ENCODE data around the gene NDUFB2. TPM values are rescaled to one million over a fixed set of nuclear protein-coding genes. Genes with fewer than 3 reads are reported as not detected.

NDUFB2 gene
- total and polyA plus RNA-seq, 2 of the 13 experiments (the other 11 are each of a cell fraction or from before 2014, with no cell fraction given) = 206 to 221 TPM

DNA sequence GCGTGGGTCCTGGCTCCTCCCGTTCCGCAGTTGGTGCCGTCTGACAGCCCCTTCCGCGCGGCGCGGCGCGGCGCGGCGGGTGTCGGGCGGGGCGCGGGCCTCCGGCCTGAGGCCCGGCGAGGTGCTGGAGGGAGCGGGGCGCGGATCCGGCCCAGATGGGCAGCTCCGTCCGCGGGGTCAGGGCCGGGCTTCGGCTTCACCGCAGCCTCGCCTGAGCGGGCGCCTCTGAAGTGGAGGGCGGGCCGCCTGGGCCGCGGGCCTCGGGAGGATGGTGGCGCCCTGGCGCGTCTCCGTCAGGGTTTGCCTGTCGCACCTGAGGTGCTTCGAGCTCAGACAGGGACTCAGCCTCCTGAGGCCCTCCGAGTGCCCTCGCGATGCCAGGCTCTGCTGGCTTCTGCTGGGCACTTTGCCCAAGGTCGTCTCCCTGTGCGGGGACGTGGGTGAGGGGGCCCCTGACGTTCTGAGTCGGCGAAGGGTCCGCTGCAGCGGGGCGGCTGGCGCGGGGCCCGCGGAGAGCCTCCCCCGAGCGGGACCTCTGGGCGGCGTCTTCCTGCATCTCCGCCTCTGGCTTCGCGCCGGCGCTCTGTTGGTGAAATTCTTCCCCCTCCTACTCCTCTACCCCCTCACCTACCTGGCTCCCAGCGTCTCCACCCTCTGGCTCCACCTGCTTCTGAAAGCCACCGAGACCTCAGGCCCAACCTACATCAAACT is 23.3 kb upstream of the NDUFB2 start (continued):
- no peak for TF ChIP-seq ZNF746 (CRISPR knock-in tag; IDR thresholded peaks at IDR 0.05)
- TF ChIP-seq, protein P1, sequence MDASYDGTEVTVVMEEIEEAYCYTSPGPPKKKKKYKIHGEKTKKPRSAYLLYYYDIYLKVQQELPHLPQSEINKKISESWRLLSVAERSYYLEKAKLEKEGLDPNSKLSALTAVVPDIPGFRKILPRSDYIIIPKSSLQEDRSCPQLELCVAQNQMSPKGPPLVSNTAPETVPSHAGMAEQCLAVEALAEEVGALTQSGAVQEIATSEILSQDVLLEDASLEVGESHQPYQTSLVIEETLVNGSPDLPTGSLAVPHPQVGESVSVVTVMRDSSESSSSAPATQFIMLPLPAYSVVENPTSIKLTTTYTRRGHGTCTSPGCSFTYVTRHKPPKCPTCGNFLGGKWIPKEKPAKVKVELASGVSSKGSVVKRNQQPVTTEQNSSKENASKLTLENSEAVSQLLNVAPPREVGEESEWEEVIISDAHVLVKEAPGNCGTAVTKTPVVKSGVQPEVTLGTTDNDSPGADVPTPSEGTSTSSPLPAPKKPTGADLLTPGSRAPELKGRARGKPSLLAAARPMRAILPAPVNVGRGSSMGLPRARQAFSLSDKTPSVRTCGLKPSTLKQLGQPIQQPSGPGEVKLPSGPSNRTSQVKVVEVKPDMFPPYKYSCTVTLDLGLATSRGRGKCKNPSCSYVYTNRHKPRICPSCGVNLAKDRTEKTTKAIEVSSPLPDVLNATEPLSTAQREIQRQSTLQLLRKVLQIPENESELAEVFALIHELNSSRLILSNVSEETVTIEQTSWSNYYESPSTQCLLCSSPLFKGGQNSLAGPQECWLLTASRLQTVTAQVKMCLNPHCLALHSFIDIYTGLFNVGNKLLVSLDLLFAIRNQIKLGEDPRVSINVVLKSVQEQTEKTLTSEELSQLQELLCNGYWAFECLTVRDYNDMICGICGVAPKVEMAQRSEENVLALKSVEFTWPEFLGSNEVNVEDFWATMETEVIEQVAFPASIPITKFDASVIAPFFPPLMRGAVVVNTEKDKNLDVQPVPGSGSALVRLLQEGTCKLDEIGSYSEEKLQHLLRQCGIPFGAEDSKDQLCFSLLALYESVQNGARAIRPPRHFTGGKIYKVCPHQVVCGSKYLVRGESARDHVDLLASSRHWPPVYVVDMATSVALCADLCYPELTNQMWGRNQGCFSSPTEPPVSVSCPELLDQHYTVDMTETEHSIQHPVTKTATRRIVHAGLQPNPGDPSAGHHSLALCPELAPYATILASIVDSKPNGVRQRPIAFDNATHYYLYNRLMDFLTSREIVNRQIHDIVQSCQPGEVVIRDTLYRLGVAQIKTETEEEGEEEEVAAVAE (CRISPR knock-in tag; IDR thresholded peaks at IDR 0.05; ENCODE audit: borderline replicate concordance) = no peak
- TF ChIP-seq HOXA3 (CRISPR knock-in tag; IDR thresholded peaks at IDR 0.05) = peak; percentile 37; the same call in 1 of the 2 replicates
- TF ChIP-seq, protein P2, sequence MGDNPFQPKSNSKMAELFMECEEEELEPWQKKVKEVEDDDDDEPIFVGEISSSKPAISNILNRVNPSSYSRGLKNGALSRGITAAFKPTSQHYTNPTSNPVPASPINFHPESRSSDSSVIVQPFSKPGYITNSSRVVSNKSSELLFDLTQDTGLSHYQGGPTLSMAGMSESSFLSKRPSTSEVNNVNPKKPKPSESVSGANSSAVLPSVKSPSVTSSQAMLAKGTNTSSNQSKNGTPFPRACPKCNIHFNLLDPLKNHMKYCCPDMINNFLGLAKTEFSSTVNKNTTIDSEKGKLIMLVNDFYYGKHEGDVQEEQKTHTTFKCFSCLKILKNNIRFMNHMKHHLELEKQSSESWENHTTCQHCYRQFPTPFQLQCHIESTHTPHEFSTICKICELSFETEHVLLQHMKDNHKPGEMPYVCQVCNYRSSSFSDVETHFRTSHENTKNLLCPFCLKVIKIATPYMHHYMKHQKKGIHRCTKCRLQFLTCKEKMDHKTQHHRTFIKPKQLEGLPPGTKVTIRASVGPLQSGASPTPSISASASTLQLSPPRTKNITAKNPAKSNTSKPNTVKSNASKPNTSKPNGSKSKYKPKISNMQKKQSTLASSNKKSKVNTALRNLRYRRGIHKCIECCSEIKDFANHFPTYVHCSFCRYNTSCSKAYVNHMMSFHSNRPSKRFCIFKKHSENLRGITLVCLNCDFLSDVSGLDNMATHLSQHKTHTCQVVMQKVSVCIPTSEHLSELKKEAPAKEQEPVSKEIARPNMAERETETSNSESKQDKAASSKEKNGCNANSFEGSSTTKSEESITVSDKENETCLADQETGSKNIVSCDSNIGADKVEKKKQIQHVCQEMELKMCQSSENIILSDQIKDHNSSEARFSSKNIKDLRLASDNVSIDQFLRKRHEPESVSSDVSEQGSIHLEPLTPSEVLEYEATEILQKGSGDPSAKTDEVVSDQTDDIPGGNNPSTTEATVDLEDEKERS (CRISPR knock-in tag; IDR thresholded peaks at IDR 0.05) = no peak
- no peak for TF ChIP-seq ZNF547 (CRISPR knock-in tag; IDR thresholded peaks at IDR 0.05)
- no peak for TF ChIP-seq ZNF782 (CRISPR knock-in tag; IDR thresholded peaks at IDR 0.05; ENCODE audit: borderline replicate concordance)
- TF ChIP-seq ZNF564 (CRISPR knock-in tag; IDR thresholded peaks at IDR 0.05) = no peak
- no peak for TF ChIP-seq ZSCAN12 (CRISPR knock-in tag; IDR thresholded peaks at IDR 0.05)
- TF ChIP-seq RFX3 (CRISPR knock-in tag; IDR thresholded peaks at IDR 0.05) = no peak
- TF ChIP-seq, protein P3, sequence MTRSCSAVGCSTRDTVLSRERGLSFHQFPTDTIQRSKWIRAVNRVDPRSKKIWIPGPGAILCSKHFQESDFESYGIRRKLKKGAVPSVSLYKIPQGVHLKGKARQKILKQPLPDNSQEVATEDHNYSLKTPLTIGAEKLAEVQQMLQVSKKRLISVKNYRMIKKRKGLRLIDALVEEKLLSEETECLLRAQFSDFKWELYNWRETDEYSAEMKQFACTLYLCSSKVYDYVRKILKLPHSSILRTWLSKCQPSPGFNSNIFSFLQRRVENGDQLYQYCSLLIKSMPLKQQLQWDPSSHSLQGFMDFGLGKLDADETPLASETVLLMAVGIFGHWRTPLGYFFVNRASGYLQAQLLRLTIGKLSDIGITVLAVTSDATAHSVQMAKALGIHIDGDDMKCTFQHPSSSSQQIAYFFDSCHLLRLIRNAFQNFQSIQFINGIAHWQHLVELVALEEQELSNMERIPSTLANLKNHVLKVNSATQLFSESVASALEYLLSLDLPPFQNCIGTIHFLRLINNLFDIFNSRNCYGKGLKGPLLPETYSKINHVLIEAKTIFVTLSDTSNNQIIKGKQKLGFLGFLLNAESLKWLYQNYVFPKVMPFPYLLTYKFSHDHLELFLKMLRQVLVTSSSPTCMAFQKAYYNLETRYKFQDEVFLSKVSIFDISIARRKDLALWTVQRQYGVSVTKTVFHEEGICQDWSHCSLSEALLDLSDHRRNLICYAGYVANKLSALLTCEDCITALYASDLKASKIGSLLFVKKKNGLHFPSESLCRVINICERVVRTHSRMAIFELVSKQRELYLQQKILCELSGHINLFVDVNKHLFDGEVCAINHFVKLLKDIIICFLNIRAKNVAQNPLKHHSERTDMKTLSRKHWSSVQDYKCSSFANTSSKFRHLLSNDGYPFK (CRISPR knock-in tag; IDR thresholded peaks at IDR 0.05; ENCODE audit: borderline replicate concordance) = no peak
- no peak for TF ChIP-seq ZNF160 (CRISPR knock-in tag; IDR thresholded peaks at IDR 0.05)
- TF ChIP-seq POLR2AphosphoS5 (IDR thresholded peaks at IDR 0.05; ENCODE audit: low read depth, low read length) = no peak
- TF ChIP-seq MEIS1 (CRISPR knock-in tag; IDR thresholded peaks at IDR 0.05; ENCODE audit: borderline replicate concordance) = no peak
- no peak for TF ChIP-seq ZNF44 (CRISPR knock-in tag; IDR thresholded peaks at IDR 0.05)
- no peak for TF ChIP-seq IKZF1 (IDR thresholded peaks at IDR 0.05)
- no peak for TF ChIP-seq WIZ (CRISPR knock-in tag; IDR thresholded peaks at IDR 0.05)
- TF ChIP-seq AGO1 (IDR thresholded peaks at IDR 0.05; ENCODE audit: low read depth, low read length, poor library complexity, severe bottlenecking) = no peak
- TF ChIP-seq, protein P4, sequence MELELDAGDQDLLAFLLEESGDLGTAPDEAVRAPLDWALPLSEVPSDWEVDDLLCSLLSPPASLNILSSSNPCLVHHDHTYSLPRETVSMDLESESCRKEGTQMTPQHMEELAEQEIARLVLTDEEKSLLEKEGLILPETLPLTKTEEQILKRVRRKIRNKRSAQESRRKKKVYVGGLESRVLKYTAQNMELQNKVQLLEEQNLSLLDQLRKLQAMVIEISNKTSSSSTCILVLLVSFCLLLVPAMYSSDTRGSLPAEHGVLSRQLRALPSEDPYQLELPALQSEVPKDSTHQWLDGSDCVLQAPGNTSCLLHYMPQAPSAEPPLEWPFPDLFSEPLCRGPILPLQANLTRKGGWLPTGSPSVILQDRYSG (CRISPR knock-in tag; IDR thresholded peaks at IDR 0.05) = no peak
